A549 (cell line): Measurements from ENCODE around the gene DHFR2.

Source experiments
- CEBPB ChIP-seq, 2 experiments: fragments of >200 bp in 1 of 2; sonication (Bioruptor Twin) in 1 of 2; formaldehyde crosslinking in 1 of 2; IDR thresholded peaks; 2 replicates each; pipeline ENCODE4 v1.6.1; 2012 to 2016
- HDAC2 ChIP-seq: fragments of 200-600 bp; sonication (generic); IDR thresholded peaks from 2 replicates; pipeline ENCODE4 v1.6.1; 2016
- JUNB ChIP-seq: fragments of >200 bp; sonication (Bioruptor Twin); formaldehyde crosslinking; IDR thresholded peaks from 2 replicates; pipeline ENCODE4 v1.6.1; 2016
- POLR2A ChIP-seq: IDR thresholded peaks from 2 replicates; pipeline ENCODE4 v1.6.1; 2012; ENCODE audit warnings: mild to moderate bottlenecking, low read length
- RAD21 ChIP-seq, 2 experiments: fragments of >200 bp in 1 of 2; sonication (Bioruptor Twin) in 1 of 2; formaldehyde crosslinking in 1 of 2; IDR thresholded peaks in 1 of 2; conservative IDR thresholded peaks in 1 of 2; 2 replicates in 1 of 2; 3 replicates in 1 of 2; pipeline ENCODE4 v1.6.1; 2012 to 2018; ENCODE audit warnings: inconsistent platforms in 1 of 2
- RCOR1 ChIP-seq: fragments of 150-350 bp; IDR thresholded peaks from 2 replicates; pipeline ENCODE4 v1.6.1; 2014; ENCODE audit warnings: antibody characterized with exemption, low read length, low read depth
- SMC3 ChIP-seq: fragments of >200 bp; sonication (Bioruptor Twin); formaldehyde crosslinking; IDR thresholded peaks from 3 replicates; pipeline ENCODE4 v1.6.1; 2018; ENCODE audit warnings: inconsistent platforms
- SREBF2 ChIP-seq: fragments of 450-650 bp; IDR thresholded peaks from 2 replicates; pipeline ENCODE4 v1.6.1; 2014; ENCODE audit warnings: mild to moderate bottlenecking, moderate library complexity
- TF ChIP-seq, protein P1 (sequence below): fragments of >200 bp; sonication (Bioruptor Twin); formaldehyde crosslinking; IDR thresholded peaks from 3 replicates; pipeline ENCODE4 v1.5.1; 2016
- TF ChIP-seq, protein P2 (sequence below): fragments of 250-450 bp; sonication (Bioruptor Pico); IDR thresholded peaks from 2 replicates; pipeline ENCODE4 v1.5.0; 2021; ENCODE audit warnings: mild to moderate bottlenecking, moderate library complexity, borderline replicate concordance
- TF ChIP-seq, protein P3 (sequence below): IDR thresholded peaks from 2 replicates; pipeline ENCODE4 v1.6.1; 2012

DNA sequence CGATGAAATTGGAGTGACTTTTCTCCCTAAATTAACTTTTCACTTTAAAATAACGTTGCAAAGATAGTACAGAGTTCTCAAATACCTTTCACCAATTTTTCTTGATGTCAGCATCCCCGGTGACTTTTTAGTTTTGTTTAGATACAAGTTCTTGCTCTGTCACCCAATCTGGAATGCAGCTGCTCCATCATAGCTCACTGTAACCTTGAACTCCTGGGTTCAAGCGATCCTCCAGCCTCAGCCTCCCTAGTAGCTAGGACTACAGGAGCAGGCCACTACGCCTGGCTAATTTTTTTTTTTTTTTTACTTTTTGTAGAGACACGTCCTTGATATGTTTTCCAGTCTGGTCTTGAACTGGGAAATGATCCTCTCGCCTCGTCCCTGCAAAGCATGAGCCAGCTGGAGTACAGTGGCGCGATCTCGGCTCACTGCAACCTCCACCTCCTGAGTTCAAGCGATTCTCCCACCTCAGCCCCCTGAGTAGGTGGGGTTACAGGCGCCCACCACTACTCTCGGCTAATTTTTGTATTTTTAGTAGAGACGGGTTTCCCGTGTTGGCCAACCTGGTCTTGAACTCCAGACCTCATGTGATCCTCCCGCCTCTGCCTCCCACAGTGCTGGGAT is 892 bp upstream of the DHFR2 start:
- TF ChIP-seq HDAC2 (no peak), JUNB (no peak), RAD21 (conservative IDR thresholded peaks at IDR 0.05 in 1 of 2, IDR thresholded peaks at IDR 0.05 in 1 of 2) (no peak), SREBF2 (no peak), CEBPB (IDR thresholded peaks at IDR 0.05) (no peak), POLR2A (no peak), SMC3 (no peak), RCOR1 (no peak)
- TF ChIP-seq, protein P1, sequence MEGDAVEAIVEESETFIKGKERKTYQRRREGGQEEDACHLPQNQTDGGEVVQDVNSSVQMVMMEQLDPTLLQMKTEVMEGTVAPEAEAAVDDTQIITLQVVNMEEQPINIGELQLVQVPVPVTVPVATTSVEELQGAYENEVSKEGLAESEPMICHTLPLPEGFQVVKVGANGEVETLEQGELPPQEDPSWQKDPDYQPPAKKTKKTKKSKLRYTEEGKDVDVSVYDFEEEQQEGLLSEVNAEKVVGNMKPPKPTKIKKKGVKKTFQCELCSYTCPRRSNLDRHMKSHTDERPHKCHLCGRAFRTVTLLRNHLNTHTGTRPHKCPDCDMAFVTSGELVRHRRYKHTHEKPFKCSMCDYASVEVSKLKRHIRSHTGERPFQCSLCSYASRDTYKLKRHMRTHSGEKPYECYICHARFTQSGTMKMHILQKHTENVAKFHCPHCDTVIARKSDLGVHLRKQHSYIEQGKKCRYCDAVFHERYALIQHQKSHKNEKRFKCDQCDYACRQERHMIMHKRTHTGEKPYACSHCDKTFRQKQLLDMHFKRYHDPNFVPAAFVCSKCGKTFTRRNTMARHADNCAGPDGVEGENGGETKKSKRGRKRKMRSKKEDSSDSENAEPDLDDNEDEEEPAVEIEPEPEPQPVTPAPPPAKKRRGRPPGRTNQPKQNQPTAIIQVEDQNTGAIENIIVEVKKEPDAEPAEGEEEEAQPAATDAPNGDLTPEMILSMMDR: no peak
- TF ChIP-seq, protein P2, sequence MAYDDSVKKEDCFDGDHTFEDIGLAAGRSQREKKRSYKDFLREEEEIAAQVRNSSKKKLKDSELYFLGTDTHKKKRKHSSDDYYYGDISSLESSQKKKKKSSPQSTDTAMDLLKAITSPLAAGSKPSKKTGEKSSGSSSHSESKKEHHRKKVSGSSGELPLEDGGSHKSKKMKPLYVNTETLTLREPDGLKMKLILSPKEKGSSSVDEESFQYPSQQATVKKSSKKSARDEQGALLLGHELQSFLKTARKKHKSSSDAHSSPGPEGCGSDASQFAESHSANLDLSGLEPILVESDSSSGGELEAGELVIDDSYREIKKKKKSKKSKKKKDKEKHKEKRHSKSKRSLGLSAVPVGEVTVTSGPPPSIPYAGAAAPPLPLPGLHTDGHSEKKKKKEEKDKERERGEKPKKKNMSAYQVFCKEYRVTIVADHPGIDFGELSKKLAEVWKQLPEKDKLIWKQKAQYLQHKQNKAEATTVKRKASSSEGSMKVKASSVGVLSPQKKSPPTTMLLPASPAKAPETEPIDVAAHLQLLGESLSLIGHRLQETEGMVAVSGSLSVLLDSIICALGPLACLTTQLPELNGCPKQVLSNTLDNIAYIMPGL (CRISPR knock-in tag): no peak
- TF ChIP-seq, protein P3, sequence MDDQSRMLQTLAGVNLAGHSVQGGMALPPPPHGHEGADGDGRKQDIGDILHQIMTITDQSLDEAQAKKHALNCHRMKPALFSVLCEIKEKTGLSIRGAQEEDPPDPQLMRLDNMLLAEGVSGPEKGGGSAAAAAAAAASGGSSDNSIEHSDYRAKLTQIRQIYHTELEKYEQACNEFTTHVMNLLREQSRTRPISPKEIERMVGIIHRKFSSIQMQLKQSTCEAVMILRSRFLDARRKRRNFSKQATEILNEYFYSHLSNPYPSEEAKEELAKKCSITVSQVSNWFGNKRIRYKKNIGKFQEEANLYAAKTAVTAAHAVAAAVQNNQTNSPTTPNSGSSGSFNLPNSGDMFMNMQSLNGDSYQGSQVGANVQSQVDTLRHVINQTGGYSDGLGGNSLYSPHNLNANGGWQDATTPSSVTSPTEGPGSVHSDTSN: no peak
